HepG2 (cell line): ENCODE data around the gene IRF6. TPM values are rescaled to one million over a fixed set of nuclear protein-coding genes. Genes with fewer than 3 reads are reported as not detected.

Source experiments
- KLF16 ChIP-seq, 2 experiments: sonication (generic) in 1 of 2; formaldehyde crosslinking in 1 of 2; IDR thresholded peaks; 2 replicates each; pipeline versions ENCODE4 v1.6.1 to v1.8.0; 2016 to 2023; ENCODE audit warnings: missing genetic modification reagents in 2 of 2, missing compliant biosample characterization in 1 of 2
- NCOA2 ChIP-seq: sonication (generic); formaldehyde crosslinking; IDR thresholded peaks from 2 replicates; pipeline ENCODE4 v1.8.0; 2022; ENCODE audit warnings: inconsistent platforms
- ONECUT2 ChIP-seq: sonication (generic); formaldehyde crosslinking; IDR thresholded peaks from 2 replicates; pipeline ENCODE4 v1.4.0; 2020; ENCODE audit warnings: missing genetic modification reagents
- RARA ChIP-seq: IDR thresholded peaks from 2 replicates; pipeline ENCODE4 v1.6.1; 2016; ENCODE audit warnings: missing genetic modification reagents, missing compliant biosample characterization
- SPEN ChIP-seq: sonication (generic); formaldehyde crosslinking; IDR thresholded peaks from 2 replicates; pipeline ENCODE4 v1.5.1; 2020; ENCODE audit warnings: low read depth, mild to moderate bottlenecking, missing genetic modification reagents
- THAP7 ChIP-seq: sonication (generic); formaldehyde crosslinking; IDR thresholded peaks from 2 replicates; pipeline ENCODE4 v1.8.1; 2023; ENCODE audit warnings: mild to moderate bottlenecking, missing genetic modification reagents
- ZBTB14 ChIP-seq: sonication (generic); formaldehyde crosslinking; IDR thresholded peaks from 2 replicates; pipeline ENCODE4 v1.4.0; 2020; ENCODE audit warnings: missing genetic modification reagents
- ZNF136 ChIP-seq: sonication (generic); formaldehyde crosslinking; IDR thresholded peaks from 2 replicates; pipeline ENCODE4 v1.8.1; 2022; ENCODE audit warnings: low read depth, mild to moderate bottlenecking, moderate library complexity, missing genetic modification reagents
- ZNF292 ChIP-seq: sonication (generic); formaldehyde crosslinking; IDR thresholded peaks from 2 replicates; pipeline ENCODE4 v1.8.1; 2022; ENCODE audit warnings: mild to moderate bottlenecking, low read depth, missing genetic modification reagents, borderline replicate concordance
- ZNF329 ChIP-seq: sonication (generic); formaldehyde crosslinking; IDR thresholded peaks from 2 replicates; pipeline ENCODE4 v1.9.0; 2021; ENCODE audit warnings: low read depth, mild to moderate bottlenecking, missing genetic modification reagents
- ZNF432 ChIP-seq: sonication (generic); formaldehyde crosslinking; IDR thresholded peaks from 2 replicates; pipeline ENCODE4 v1.5.0; 2020; ENCODE audit warnings: missing genetic modification reagents, mild to moderate bottlenecking, borderline replicate concordance
- polyA plus RNA-seq, 8 experiments: library from polyadenylated mRNA; depleted of rRNA in 3 of 8; stranded (reverse) in 7 of 8; unstranded in 1 of 8; fragments of >200 nt; fragmentation: Illumina TruSeq in 4 of 8; extraction: Trizol in 4 of 8; gene quantifications; 2 replicates each; pipeline versions ENCODE4 v1.2.1 to v1.2.3, GENCODE V29; 2011 to 2016; ENCODE audit warnings: low read depth in 4 of 8, missing spikeins in 1 of 8, mixed read lengths in 1 of 8; ENCODE audit not compliant: insufficient read depth in 1 of 8
- total RNA-seq, 5 experiments: library from RNA; depleted of rRNA; stranded (reverse); fragments of >200 nt; fragmentation: Illumina TruSeq; extraction: Trizol; gene quantifications; 2 replicates each; pipeline ENCODE4 v1.2.3, GENCODE V29; 2016; ENCODE audit warnings: low read depth in 1 of 5
- TF ChIP-seq, protein P1 (sequence below): sonication (generic); formaldehyde crosslinking; IDR thresholded peaks from 2 replicates; pipeline ENCODE4 v1.5.0; 2020; ENCODE audit warnings: missing genetic modification reagents
- TF ChIP-seq, protein P2 (sequence below): sonication (generic); formaldehyde crosslinking; IDR thresholded peaks from 2 replicates; pipeline ENCODE4 v1.4.0; 2020; ENCODE audit warnings: mild to moderate bottlenecking, missing genetic modification reagents
- TF ChIP-seq, protein P3 (sequence below): sonication (generic); formaldehyde crosslinking; IDR thresholded peaks from 2 replicates; pipeline ENCODE4 v1.4.0; 2020; ENCODE audit warnings: missing genetic modification reagents

The IRF6 gene
- total and polyA plus RNA-seq, 2 of the 13 experiments (the other 11 are each of a cell fraction or from before 2014, with no cell fraction given): 0.02 TPM; not detected in 1

DNA sequence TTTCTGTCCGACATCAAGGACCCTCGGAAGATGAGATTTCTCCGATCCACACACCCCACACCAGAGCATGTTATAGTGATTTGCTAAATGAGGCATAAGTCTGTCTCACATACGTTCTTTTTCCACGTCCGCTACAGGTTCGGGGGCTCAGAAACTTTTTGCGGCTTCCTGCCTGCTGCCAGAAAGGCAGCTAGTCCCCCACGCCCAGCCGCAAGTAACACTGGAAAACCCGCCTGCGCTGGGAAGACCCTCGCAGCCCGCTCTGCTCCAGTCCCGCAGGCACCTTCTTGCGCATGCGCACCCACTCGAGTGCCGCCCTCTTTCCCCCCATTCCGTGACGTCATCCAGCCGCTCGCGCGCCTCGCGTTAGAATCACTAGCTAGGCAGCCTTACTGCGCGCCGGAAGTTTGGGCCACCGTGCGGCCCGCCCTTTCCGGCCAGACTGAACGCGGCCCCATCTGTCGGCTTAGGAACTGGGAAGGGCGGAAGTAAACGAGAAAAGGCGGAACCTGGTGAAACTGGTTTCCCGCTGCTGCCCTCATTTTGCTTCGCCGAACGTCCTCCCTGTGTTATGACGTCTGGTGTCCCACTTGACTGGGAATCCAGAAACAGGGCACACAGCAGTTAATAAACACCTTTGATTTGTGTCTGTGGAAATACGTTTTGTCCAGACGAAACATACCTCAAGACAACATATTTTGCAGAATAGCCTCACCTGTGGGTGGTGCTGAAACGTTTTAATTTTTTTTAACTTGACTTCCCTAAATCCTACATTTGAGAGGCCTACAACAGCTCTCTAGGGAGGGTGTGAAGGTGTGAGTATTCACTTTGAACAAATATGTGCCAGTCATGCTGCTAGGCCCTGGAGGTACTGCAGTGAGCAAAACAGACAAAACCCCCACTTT lies 21.4 kb downstream of the IRF6 start, which contains the start of gene C1orf74 (continued):
- TF ChIP-seq, protein P1, sequence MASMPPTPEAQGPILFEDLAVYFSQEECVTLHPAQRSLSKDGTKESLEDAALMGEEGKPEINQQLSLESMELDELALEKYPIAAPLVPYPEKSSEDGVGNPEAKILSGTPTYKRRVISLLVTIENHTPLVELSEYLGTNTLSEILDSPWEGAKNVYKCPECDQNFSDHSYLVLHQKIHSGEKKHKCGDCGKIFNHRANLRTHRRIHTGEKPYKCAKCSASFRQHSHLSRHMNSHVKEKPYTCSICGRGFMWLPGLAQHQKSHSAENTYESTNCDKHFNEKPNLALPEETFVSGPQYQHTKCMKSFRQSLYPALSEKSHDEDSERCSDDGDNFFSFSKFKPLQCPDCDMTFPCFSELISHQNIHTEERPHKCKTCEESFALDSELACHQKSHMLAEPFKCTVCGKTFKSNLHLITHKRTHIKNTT (CRISPR knock-in tag): no peak
- no peak for TF ChIP-seq ZNF329 (CRISPR knock-in tag)
- no peak for TF ChIP-seq ZNF432 (CRISPR knock-in tag)
- TF ChIP-seq, protein P2, sequence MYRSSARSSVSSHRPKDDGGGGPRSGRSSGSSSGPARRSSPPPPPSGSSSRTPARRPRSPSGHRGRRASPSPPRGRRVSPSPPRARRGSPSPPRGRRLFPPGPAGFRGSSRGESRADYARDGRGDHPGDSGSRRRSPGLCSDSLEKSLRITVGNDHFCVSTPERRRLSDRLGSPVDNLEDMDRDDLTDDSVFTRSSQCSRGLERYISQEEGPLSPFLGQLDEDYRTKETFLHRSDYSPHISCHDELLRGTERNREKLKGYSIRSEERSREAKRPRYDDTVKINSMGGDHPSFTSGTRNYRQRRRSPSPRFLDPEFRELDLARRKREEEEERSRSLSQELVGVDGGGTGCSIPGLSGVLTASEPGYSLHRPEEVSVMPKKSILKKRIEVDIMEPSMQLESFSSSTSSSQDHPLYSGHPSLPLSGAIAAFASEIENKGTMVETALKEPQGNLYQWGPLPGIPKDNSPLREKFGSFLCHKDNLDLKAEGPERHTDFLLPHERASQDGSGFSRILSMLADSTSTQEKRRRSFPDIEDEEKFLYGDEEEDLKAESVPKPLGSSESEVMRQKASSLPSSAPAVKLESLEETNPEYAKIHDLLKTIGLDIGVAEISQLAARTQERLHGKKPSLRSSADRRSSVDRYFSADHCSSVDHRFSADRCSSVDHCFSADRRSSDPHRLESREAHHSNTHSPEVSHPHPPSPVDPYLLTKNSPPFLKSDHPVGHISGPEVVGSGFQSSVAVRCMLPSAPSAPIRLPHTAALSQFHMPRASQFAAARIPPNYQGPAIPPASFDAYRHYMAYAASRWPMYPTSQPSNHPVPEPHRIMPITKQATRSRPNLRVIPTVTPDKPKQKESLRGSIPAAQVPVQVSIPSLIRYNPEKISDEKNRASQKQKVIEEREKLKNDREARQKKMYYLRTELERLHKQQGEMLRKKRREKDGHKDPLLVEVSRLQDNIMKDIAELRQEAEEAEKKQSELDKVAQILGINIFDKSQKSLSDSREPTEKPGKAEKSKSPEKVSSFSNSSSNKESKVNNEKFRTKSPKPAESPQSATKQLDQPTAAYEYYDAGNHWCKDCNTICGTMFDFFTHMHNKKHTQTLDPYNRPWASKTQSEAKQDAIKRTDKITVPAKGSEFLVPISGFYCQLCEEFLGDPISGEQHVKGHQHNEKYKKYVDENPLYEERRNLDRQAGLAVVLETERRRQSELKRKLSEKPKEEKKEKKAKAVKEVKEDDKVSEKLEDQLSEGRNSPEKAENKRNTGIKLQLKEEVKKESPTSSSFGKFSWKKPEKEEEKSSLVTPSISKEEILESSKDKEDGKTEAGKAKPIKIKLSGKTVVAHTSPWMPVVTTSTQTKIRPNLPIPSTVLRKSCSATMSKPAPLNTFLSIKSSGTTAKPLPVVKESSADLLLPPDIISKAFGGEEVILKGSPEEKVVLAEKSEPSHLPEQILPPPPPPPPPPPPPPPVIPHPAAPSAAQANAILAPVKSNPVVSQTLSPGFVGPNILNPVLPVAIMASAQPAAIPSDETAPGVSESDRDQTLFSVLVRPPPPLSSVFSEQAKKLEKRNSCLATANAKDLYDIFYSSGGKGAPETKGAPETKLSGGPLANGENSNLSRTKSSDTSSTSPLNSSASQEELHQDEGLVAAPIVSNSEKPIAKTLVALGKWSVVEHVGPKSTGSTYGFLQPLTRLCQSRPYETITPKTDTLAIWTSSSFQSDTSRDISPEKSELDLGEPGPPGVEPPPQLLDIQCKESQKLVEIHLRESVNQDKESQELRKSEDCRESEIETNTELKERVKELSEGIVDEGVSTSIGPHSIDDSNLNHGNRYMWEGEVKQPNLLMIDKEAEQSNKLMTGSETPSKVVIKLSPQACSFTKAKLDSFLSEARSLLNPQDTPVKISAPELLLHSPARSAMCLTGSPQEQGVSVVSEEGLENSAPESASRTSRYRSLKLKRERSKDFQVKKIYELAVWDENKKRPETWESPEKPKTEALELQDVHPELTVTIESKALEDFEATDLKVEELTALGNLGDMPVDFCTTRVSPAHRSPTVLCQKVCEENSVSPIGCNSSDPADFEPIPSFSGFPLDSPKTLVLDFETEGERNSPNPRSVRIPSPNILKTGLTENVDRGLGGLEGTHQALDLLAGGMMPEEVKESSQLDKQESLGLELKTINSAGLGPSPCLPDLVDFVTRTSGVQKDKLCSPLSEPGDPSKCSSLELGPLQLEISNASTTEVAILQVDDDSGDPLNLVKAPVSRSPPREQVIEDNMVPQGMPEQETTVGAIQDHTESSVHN: no peak
- no peak for TF ChIP-seq ZNF292 (CRISPR knock-in tag)
- TF ChIP-seq ZBTB14 (CRISPR knock-in tag): peak; percentile 41
- TF ChIP-seq, protein P3, sequence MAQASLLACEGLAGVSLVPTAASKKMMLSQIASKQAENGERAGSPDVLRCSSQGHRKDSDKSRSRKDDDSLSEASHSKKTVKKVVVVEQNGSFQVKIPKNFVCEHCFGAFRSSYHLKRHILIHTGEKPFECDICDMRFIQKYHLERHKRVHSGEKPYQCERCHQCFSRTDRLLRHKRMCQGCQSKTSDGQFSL: peak; percentile 61; the same call in 1 of the 2 replicates
- no peak for TF ChIP-seq ONECUT2 (CRISPR knock-in tag)
- TF ChIP-seq ZNF136 (CRISPR knock-in tag): no peak
- TF ChIP-seq SPEN (CRISPR knock-in tag): peak; percentile 85; the same call in 1 of the 2 replicates
- TF ChIP-seq KLF16 (CRISPR knock-in tag; IDR thresholded peaks at IDR 0.05): peak in 1 of 2 experiments; percentile 68; a peak in 1 of 4 replicates
- TF ChIP-seq THAP7 (CRISPR knock-in tag): peak; percentile 61; the same call in 1 of the 2 replicates
- no peak for TF ChIP-seq RARA (CRISPR knock-in tag)
- TF ChIP-seq NCOA2 (CRISPR knock-in tag): no peak
